OCI-LY1 (cell line): ENCODE results near the gene STK32B.

ENCODE experiments used
- EZH2 ChIP-seq: fragments of 200-600 bp; sonication (generic), shearing (Covaris generic); IDR thresholded peaks from 2 replicates; pipeline ENCODE4 v1.8.0; 2017; ENCODE audit warnings: borderline replicate concordance, mixed run types, mild to moderate bottlenecking, antibody characterized with exemption, low read length, moderate library complexity, mixed read lengths
- TF ChIP-seq, protein P1 (sequence below): fragments of 200-600 bp; sonication (generic), shearing (Covaris generic); IDR thresholded peaks from 2 replicates; pipeline ENCODE4 v1.5.1; 2017; ENCODE audit warnings: mild to moderate bottlenecking, antibody characterized with exemption, low read length, moderate library complexity, mixed read lengths

DNA sequence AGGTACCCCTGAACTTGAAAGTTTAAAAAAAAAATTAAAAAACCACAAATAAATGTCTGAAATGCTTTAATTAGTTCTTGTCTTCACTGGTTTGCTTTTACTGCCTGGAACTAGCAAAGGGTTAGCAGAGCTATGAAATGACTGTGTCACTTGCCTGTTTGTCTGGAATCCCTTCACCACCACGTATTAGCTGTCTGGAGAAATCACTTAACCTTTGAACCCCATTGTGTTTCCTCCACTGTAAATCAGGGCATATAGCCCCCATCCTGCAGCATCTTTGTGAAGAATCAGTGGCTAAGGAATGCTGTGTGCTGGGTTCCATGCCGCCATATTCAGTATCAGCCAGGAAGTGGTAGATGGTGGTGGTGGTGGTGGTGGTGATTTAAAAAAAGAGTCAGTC lies 38.3 kb upstream of the STK32B start:
- TF ChIP-seq, protein P1, sequence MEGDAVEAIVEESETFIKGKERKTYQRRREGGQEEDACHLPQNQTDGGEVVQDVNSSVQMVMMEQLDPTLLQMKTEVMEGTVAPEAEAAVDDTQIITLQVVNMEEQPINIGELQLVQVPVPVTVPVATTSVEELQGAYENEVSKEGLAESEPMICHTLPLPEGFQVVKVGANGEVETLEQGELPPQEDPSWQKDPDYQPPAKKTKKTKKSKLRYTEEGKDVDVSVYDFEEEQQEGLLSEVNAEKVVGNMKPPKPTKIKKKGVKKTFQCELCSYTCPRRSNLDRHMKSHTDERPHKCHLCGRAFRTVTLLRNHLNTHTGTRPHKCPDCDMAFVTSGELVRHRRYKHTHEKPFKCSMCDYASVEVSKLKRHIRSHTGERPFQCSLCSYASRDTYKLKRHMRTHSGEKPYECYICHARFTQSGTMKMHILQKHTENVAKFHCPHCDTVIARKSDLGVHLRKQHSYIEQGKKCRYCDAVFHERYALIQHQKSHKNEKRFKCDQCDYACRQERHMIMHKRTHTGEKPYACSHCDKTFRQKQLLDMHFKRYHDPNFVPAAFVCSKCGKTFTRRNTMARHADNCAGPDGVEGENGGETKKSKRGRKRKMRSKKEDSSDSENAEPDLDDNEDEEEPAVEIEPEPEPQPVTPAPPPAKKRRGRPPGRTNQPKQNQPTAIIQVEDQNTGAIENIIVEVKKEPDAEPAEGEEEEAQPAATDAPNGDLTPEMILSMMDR = no peak
- no peak for TF ChIP-seq EZH2
